ENCODE results near the gene PDE1A. TPM values are rescaled to one million over a fixed set of nuclear protein-coding genes. Genes with fewer than 3 reads are reported as not detected.

The PDE1A gene
- total and polyA plus RNA-seq, 2 donors (not counting 1 experiment from before 2014, with no cell fraction given): 0.07 TPM; not detected in 1

GRCh38 chr2:182301093-182301492, 125.7 kb downstream of the PDE1A start:
- no peaks in the 10 kb centered on the region for H3K36me3 ChIP-seq (replicated peaks in 1 of 2; ENCODE audit: control extremely low read depth in 1 of 2, control insufficient read depth in 1 of 2, extremely low read depth in 1 of 2, insufficient read depth in 2 of 2, low read length in 1 of 2)
- no peaks in the 10 kb centered on the region for H3K4me1 ChIP-seq (ENCODE audit: control insufficient read depth in 2 of 2, insufficient read depth in 2 of 2, low read length in 2 of 2)
- H3K9ac ChIP-seq (ENCODE audit: low read length): no peak overlapping the region
- H3K27ac ChIP-seq (ENCODE audit: low read length in 2 of 2): no peak overlapping the region
- H3K4me3 Mint-ChIP-seq: no peak overlapping the region
- no peak overlapping the region for H3K4me2 ChIP-seq (replicated peaks; ENCODE audit: low read depth, low read length, poor library complexity, severe bottlenecking)
- H3K79me2 ChIP-seq (ENCODE audit: control insufficient read depth, insufficient read depth, low read length): no peaks in the 10 kb centered on the region
- H3K27me3 ChIP-seq (replicated peaks in 1 of 4; ENCODE audit: control extremely low read depth in 1 of 4, control insufficient read depth in 3 of 4, insufficient read depth in 4 of 4, low read length in 3 of 4): no peaks in the 10 kb centered on the region
- no CpG with 5 or more reads among the region's 1 CpG for WGBS (ENCODE audit: insufficient coverage)
- no peaks in the 10 kb centered on the region for H3K27me3 Mint-ChIP-seq
- no peak overlapping the region for H2AFZ ChIP-seq (ENCODE audit: insufficient read depth, low read depth, low read length, poor library complexity, severe bottlenecking)
- peaks cover 0 to 1% (median 0%) of the 10 kb centered on the region in 3 donors for H3K9me3 ChIP-seq (ENCODE audit: control extremely low read depth in 1 of 3, control insufficient read depth in 2 of 3, insufficient read depth in 1 of 3, low read length in 2 of 3)
- no peaks in the 10 kb centered on the region for H4K20me1 ChIP-seq (ENCODE audit: control insufficient read depth, insufficient read depth, low read length, poor library complexity, severe bottlenecking)
- ChIA-PET CTCF (no interaction called here), POLR2A (no interaction called here)
- H3K9me3 Mint-ChIP-seq (ENCODE audit: insufficient read depth): no peaks in the 10 kb centered on the region
- no peak for ATAC-seq (ENCODE audit: low read depth)
- no peaks in the 10 kb centered on the region for H3K4me1 Mint-ChIP-seq
- intact Hi-C loops (cut with micrococcal nuclease): no loop called here
- H3K27ac Mint-ChIP-seq: no peak overlapping the region
- TF ChIP-seq, protein P1, sequence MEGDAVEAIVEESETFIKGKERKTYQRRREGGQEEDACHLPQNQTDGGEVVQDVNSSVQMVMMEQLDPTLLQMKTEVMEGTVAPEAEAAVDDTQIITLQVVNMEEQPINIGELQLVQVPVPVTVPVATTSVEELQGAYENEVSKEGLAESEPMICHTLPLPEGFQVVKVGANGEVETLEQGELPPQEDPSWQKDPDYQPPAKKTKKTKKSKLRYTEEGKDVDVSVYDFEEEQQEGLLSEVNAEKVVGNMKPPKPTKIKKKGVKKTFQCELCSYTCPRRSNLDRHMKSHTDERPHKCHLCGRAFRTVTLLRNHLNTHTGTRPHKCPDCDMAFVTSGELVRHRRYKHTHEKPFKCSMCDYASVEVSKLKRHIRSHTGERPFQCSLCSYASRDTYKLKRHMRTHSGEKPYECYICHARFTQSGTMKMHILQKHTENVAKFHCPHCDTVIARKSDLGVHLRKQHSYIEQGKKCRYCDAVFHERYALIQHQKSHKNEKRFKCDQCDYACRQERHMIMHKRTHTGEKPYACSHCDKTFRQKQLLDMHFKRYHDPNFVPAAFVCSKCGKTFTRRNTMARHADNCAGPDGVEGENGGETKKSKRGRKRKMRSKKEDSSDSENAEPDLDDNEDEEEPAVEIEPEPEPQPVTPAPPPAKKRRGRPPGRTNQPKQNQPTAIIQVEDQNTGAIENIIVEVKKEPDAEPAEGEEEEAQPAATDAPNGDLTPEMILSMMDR (IDR thresholded peaks at IDR 0.05): no peak
- no peak for TF ChIP-seq EZH2 (IDR thresholded peaks at IDR 0.05; ENCODE audit: borderline replicate concordance, insufficient read depth, low read depth, low read length, poor library complexity, severe bottlenecking)
- H3K4me3 ChIP-seq (ENCODE audit: control extremely low read depth in 1 of 5, extremely low read depth in 1 of 5, insufficient read depth in 1 of 5, low read depth in 2 of 5, low read length in 4 of 5): no peak overlapping the region
- DNase-seq: no peak

GRCh38 chr2:182300608-182301007, 126.2 kb downstream of the PDE1A start:
- Histone ChIP-seq H3K27me3 (replicated peaks in 1 of 4; ENCODE audit: control extremely low read depth in 1 of 4, control insufficient read depth in 3 of 4, insufficient read depth in 4 of 4, low read length in 3 of 4) (no peaks in the 10 kb centered on the region), H3K4me3 (ENCODE audit: control extremely low read depth in 1 of 5, extremely low read depth in 1 of 5, insufficient read depth in 1 of 5, low read depth in 2 of 5, low read length in 4 of 5) (no peak overlapping the region), H3K4me1 (ENCODE audit: control insufficient read depth in 2 of 2, insufficient read depth in 2 of 2, low read length in 2 of 2) (no peaks in the 10 kb centered on the region), H4K20me1 (ENCODE audit: control insufficient read depth, insufficient read depth, low read length, poor library complexity, severe bottlenecking) (no peaks in the 10 kb centered on the region), H3K79me2 (ENCODE audit: control insufficient read depth, insufficient read depth, low read length) (no peaks in the 10 kb centered on the region), H3K4me2 (replicated peaks; ENCODE audit: low read depth, low read length, poor library complexity, severe bottlenecking) (no peak overlapping the region), H3K27ac (ENCODE audit: low read length in 2 of 2) (no peak overlapping the region), H3K9ac (ENCODE audit: low read length) (no peak overlapping the region), H2AFZ (ENCODE audit: insufficient read depth, low read depth, low read length, poor library complexity, severe bottlenecking) (no peak overlapping the region), H3K9me3 (ENCODE audit: control extremely low read depth in 1 of 3, control insufficient read depth in 2 of 3, insufficient read depth in 1 of 3, low read length in 2 of 3) (peaks cover 0 to 1% (median 0%) of the 10 kb centered on the region in 3 donors), H3K36me3 (replicated peaks in 1 of 2; ENCODE audit: control extremely low read depth in 1 of 2, control insufficient read depth in 1 of 2, extremely low read depth in 1 of 2, insufficient read depth in 2 of 2, low read length in 1 of 2) (no peaks in the 10 kb centered on the region)
- intact Hi-C loops (cut with micrococcal nuclease): no loop called here
- ChIA-PET CTCF (no interaction called here), POLR2A (no interaction called here)
- no peak overlapping the region for H3K4me3 Mint-ChIP-seq
- DNase-seq (no peak), ATAC-seq (ENCODE audit: low read depth) (no peak)
- no peaks in the 10 kb centered on the region for H3K9me3 Mint-ChIP-seq (ENCODE audit: insufficient read depth)
- no peaks in the 10 kb centered on the region for H3K4me1 Mint-ChIP-seq
- 86% methylated on average over 2 of the region's 4 CpGs for WGBS (ENCODE audit: insufficient coverage)
- no peaks in the 10 kb centered on the region for H3K27me3 Mint-ChIP-seq
- H3K27ac Mint-ChIP-seq: no peak overlapping the region
- TF ChIP-seq EZH2 (IDR thresholded peaks at IDR 0.05; ENCODE audit: borderline replicate concordance, insufficient read depth, low read depth, low read length, poor library complexity, severe bottlenecking): no peak
- TF ChIP-seq, protein P1 (IDR thresholded peaks at IDR 0.05): no peak

All from B cell (primary cell).